HepG2 (cell line): ENCODE measurements around the gene BMPER. TPM values are rescaled to one million over a fixed set of nuclear protein-coding genes. Genes with fewer than 3 reads are reported as not detected.

Experiments used
- CEBPB ChIP-seq: IDR thresholded peaks from 2 replicates; pipeline ENCODE4 v1.6.1; 2011; ENCODE audit warnings: low read depth, low read length, improper control_type of control experiment, borderline replicate concordance
- KDM5B ChIP-seq: sonication (generic); formaldehyde crosslinking; IDR thresholded peaks from 2 replicates; pipeline ENCODE4 v1.4.0; 2020; ENCODE audit warnings: missing genetic modification reagents, mild to moderate bottlenecking, borderline replicate concordance
- NFKBIZ ChIP-seq: IDR thresholded peaks from 2 replicates; pipeline ENCODE4 v1.6.1; 2018; ENCODE audit warnings: missing genetic modification reagents, missing compliant biosample characterization
- RCOR2 ChIP-seq: IDR thresholded peaks from 2 replicates; pipeline ENCODE4 v1.6.1; 2016; ENCODE audit warnings: missing biosample characterization, missing genetic modification reagents
- SMAD9 ChIP-seq: sonication (generic); formaldehyde crosslinking; IDR thresholded peaks from 2 replicates; pipeline ENCODE4 v1.5.1; 2020; ENCODE audit warnings: mild to moderate bottlenecking, missing genetic modification reagents
- SOX13 ChIP-seq, 3 experiments: fragments of 450-650 bp in 1 of 3; sonication (generic) in 1 of 3; formaldehyde crosslinking in 1 of 3; IDR thresholded peaks in 2 of 3; conservative IDR thresholded peaks in 1 of 3; 2 replicates each; pipeline versions ENCODE4 v1.5.0 to v1.6.1; 2016 to 2020; ENCODE audit warnings: antibody characterized with exemption in 1 of 3, mild to moderate bottlenecking in 1 of 3, missing compliant biosample characterization in 1 of 3, missing genetic modification reagents in 1 of 3, moderate library complexity in 1 of 3
- YY1 ChIP-seq: IDR thresholded peaks from 2 replicates; pipeline ENCODE4 v1.6.1; 2011; ENCODE audit warnings: low read length, low read depth, moderate library complexity, mild to moderate bottlenecking; ENCODE audit not compliant: insufficient read depth, insufficient replicate concordance
- ZFP36L1 ChIP-seq: sonication (generic); formaldehyde crosslinking; IDR thresholded peaks from 2 replicates; pipeline ENCODE4 v1.8.0; 2022; ENCODE audit warnings: mild to moderate bottlenecking, missing genetic modification reagents, moderate library complexity
- ZNF296 ChIP-seq: sonication (generic); formaldehyde crosslinking; conservative IDR thresholded peaks from 2 replicates; pipeline ENCODE4 v1.5.0; 2020; ENCODE audit warnings: mild to moderate bottlenecking, missing genetic modification reagents
- ZNF431 ChIP-seq: sonication (generic); formaldehyde crosslinking; IDR thresholded peaks from 2 replicates; pipeline ENCODE4 v1.9.0; 2022; ENCODE audit warnings: missing genetic modification reagents, low read depth, mild to moderate bottlenecking, borderline replicate concordance
- ZNF781 ChIP-seq: sonication (generic); formaldehyde crosslinking; IDR thresholded peaks from 2 replicates; pipeline ENCODE4 v1.5.1; 2020; ENCODE audit warnings: borderline replicate concordance, mild to moderate bottlenecking, missing genetic modification reagents; ENCODE audit errors: not compliant biosample characterization
- ZNF83 ChIP-seq: sonication (generic); formaldehyde crosslinking; IDR thresholded peaks from 2 replicates; pipeline ENCODE4 v1.4.0; 2020; ENCODE audit warnings: missing genetic modification reagents, mild to moderate bottlenecking, borderline replicate concordance
- polyA plus RNA-seq, 8 experiments: library from polyadenylated mRNA; depleted of rRNA in 3 of 8; stranded (reverse) in 7 of 8; unstranded in 1 of 8; fragments of >200 nt; fragmentation: Illumina TruSeq in 4 of 8; extraction: Trizol in 4 of 8; gene quantifications; 2 replicates each; pipeline versions ENCODE4 v1.2.1 to v1.2.3, GENCODE V29; 2011 to 2016; ENCODE audit warnings: low read depth in 4 of 8, missing spikeins in 1 of 8, mixed read lengths in 1 of 8; ENCODE audit not compliant: insufficient read depth in 1 of 8
- total RNA-seq, 5 experiments: library from RNA; depleted of rRNA; stranded (reverse); fragments of >200 nt; fragmentation: Illumina TruSeq; extraction: Trizol; gene quantifications; 2 replicates each; pipeline ENCODE4 v1.2.3, GENCODE V29; 2016; ENCODE audit warnings: low read depth in 1 of 5
- TF ChIP-seq, protein P1 (sequence below): sonication (generic); formaldehyde crosslinking; IDR thresholded peaks from 2 replicates; pipeline ENCODE4 v1.4.0; 2020; ENCODE audit warnings: missing genetic modification reagents, borderline replicate concordance
- TF ChIP-seq, protein P2 (sequence below): sonication (generic); IDR thresholded peaks from 2 replicates; pipeline ENCODE4 v1.6.1; 2016; ENCODE audit warnings: low read depth, borderline replicate concordance

Gene BMPER
- total and polyA plus RNA-seq, 2 of the 13 experiments (the other 11 are each of a cell fraction or from before 2014, with no cell fraction given), result not detected

DNA sequence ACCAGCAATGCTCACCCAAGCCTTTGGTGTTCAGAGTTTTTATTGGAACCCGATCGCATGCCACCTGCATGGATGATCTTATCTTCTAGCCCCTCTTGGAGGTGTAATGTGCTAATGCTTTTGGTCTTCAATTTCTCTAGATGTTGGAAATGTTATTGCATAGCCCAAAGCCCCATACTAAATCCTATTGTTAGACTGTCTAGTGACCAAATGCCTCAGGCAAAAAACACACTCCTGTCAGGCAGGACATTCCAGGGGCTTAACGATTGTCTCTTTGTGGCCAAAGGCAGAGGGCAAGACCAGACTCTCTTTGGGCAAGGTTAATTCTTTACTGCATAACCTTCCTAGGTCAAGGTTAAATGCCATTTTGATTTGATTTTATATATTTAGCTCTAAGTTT lies 187.9 kb downstream of the BMPER start (continued):
- TF ChIP-seq, protein P1, sequence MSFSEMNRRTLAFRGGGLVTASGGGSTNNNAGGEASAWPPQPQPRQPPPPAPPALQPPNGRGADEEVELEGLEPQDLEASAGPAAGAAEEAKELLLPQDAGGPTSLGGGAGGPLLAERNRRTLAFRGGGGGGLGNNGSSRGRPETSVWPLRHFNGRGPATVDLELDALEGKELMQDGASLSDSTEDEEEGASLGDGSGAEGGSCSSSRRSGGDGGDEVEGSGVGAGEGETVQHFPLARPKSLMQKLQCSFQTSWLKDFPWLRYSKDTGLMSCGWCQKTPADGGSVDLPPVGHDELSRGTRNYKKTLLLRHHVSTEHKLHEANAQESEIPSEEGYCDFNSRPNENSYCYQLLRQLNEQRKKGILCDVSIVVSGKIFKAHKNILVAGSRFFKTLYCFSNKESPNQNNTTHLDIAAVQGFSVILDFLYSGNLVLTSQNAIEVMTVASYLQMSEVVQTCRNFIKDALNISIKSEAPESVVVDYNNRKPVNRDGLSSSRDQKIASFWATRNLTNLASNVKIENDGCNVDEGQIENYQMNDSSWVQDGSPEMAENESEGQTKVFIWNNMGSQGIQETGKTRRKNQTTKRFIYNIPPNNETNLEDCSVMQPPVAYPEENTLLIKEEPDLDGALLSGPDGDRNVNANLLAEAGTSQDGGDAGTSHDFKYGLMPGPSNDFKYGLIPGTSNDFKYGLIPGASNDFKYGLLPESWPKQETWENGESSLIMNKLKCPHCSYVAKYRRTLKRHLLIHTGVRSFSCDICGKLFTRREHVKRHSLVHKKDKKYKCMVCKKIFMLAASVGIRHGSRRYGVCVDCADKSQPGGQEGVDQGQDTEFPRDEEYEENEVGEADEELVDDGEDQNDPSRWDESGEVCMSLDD (CRISPR knock-in tag), result no peak
- TF ChIP-seq, protein P2, sequence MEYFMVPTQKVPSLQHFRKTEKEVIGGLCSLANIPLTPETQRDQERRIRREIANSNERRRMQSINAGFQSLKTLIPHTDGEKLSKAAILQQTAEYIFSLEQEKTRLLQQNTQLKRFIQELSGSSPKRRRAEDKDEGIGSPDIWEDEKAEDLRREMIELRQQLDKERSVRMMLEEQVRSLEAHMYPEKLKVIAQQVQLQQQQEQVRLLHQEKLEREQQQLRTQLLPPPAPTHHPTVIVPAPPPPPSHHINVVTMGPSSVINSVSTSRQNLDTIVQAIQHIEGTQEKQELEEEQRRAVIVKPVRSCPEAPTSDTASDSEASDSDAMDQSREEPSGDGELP, result no peak
- TF ChIP-seq ZNF781 (CRISPR knock-in tag), result no peak
- TF ChIP-seq ZNF431 (CRISPR knock-in tag), result no peak
- no peak for TF ChIP-seq ZFP36L1 (CRISPR knock-in tag)
- TF ChIP-seq SOX13 (IDR thresholded peaks at IDR 0.05), result no peak
- no peak for TF ChIP-seq SOX13 (CRISPR knock-in tag; conservative IDR thresholded peaks at IDR 0.05 in 1 of 2, IDR thresholded peaks at IDR 0.05 in 1 of 2)
- no peak for TF ChIP-seq YY1
- TF ChIP-seq KDM5B (CRISPR knock-in tag), result no peak
- no peak for TF ChIP-seq RCOR2 (CRISPR knock-in tag)
- no peak for TF ChIP-seq ZNF296 (CRISPR knock-in tag)
- TF ChIP-seq ZNF83 (CRISPR knock-in tag), result no peak
- TF ChIP-seq CEBPB, result no peak
- TF ChIP-seq SMAD9, result no peak
- no peak for TF ChIP-seq NFKBIZ (CRISPR knock-in tag)
